Esophagus muscularis mucosa (tissue), 4 donors: ENCODE results near the gene MAP4K4.

ENCODE experiments used
- CTCF ChIP-seq, 3 experiments: fragments of 200-600 bp in 2 of 3; fragments of 450-650 bp in 1 of 3; sonication (generic) in 2 of 3; IDR thresholded peaks; one replicate each; pipeline ENCODE4 v1.5.1; 2017 to 2019; ENCODE audit warnings: antibody characterized with exemption in 3 of 3, mild to moderate bottlenecking in 2 of 3, moderate library complexity in 1 of 3
- EP300 ChIP-seq: sonication (generic); formaldehyde crosslinking; IDR thresholded peaks from one replicate; pipeline ENCODE4 v1.6.1; 2017; ENCODE audit warnings: antibody characterized with exemption
- POLR2A ChIP-seq: fragments of 450-650 bp; IDR thresholded peaks from one replicate; pipeline ENCODE4 v1.6.1; 2017; ENCODE audit warnings: antibody characterized with exemption, moderate library complexity, mild to moderate bottlenecking, low read depth
- POLR2AphosphoS5 ChIP-seq, 2 donors: sonication (generic); formaldehyde crosslinking; IDR thresholded peaks; one replicate each; pipeline ENCODE4 v1.6.1; 2017; ENCODE audit warnings: antibody characterized with exemption in 2 of 2

- TF ChIP-seq CTCF (IDR thresholded peaks at IDR 0.05) (no peak), POLR2A (no peak), EP300 (no peak), POLR2AphosphoS5 (IDR thresholded peaks at IDR 0.05) (no peak)
These were observed 44.4 kb downstream of the MAP4K4 start for GRCh38 chr2:101741775-101742520.
